ENCODE measurements around the gene NFIB.

The NFIB gene

DNA sequence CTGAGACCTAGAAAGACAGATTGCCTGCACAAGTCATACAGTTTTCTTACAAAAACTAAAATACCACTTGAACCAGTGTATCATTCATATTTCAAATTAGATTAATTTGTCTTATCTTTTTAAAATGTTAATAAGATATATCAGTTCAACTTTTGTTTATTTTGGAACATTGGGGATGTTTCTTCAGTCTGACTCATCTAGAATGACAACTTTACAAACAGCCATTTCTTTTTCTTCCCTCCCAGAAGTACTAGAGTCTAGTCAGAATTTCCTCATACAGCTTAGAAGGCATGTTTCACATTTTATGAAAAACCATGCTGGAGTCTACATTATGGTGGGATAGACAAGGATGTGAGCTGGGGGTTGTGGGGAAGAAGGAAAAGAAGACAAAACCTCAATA is 262.5 kb downstream of the NFIB start:
- no peak overlapping the region for H3K4me3 ChIP-seq (ENCODE audit: low read depth, low read length)
- TF ChIP-seq, protein P1, sequence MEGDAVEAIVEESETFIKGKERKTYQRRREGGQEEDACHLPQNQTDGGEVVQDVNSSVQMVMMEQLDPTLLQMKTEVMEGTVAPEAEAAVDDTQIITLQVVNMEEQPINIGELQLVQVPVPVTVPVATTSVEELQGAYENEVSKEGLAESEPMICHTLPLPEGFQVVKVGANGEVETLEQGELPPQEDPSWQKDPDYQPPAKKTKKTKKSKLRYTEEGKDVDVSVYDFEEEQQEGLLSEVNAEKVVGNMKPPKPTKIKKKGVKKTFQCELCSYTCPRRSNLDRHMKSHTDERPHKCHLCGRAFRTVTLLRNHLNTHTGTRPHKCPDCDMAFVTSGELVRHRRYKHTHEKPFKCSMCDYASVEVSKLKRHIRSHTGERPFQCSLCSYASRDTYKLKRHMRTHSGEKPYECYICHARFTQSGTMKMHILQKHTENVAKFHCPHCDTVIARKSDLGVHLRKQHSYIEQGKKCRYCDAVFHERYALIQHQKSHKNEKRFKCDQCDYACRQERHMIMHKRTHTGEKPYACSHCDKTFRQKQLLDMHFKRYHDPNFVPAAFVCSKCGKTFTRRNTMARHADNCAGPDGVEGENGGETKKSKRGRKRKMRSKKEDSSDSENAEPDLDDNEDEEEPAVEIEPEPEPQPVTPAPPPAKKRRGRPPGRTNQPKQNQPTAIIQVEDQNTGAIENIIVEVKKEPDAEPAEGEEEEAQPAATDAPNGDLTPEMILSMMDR (IDR thresholded peaks at IDR 0.05; ENCODE audit: insufficient read depth, low read depth, low read length, missing control alignments): no peak
- no peak for DNase-seq (ENCODE audit: low read depth)

DNA sequence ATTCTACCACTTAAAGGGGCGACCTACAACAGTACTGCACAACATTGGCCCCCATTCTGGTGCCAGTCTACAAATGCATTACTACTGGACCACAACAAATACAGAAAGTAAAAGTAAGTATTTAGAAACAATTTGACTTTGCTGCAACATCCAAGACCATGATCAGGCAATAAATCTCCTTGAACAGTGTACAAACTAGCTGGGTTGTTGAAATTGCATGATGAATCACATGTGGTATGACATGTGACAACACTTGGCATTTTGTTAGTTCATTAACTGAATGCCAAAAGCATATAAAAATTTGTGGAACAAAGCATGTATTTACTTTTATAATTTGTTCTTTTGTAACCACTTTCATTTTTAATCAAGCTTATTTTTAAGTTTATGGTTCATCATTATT is 270.5 kb downstream of the NFIB start:
- no peak overlapping the region for H3K4me3 ChIP-seq (ENCODE audit: low read depth, low read length)
- TF ChIP-seq, protein P1 (IDR thresholded peaks at IDR 0.05; ENCODE audit: insufficient read depth, low read depth, low read length, missing control alignments): no peak
- no peak for DNase-seq (ENCODE audit: low read depth)

DNA sequence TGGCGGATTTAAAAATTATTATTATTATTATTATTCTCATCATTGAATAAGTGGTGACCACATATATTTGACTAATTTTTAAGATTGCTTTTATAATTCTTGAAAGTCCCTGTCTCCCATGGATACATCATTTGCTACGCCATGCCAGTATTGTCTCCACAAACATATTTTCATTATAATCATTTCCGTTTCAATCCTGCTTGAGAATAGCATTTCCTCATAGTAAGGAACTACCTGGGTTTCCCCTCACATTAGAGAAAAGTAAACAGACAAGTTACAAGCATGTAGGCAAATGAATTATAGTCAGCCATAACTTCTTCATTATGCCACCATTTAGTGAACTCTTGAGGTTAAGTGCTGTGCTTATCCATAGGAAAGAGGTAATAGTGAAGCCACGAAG is 276.6 kb downstream of the NFIB start:
- no peak overlapping the region for H3K4me3 ChIP-seq (ENCODE audit: low read depth, low read length)
- TF ChIP-seq, protein P1 (IDR thresholded peaks at IDR 0.05; ENCODE audit: insufficient read depth, low read depth, low read length, missing control alignments): no peak
- no peak for DNase-seq (ENCODE audit: low read depth)

DNA sequence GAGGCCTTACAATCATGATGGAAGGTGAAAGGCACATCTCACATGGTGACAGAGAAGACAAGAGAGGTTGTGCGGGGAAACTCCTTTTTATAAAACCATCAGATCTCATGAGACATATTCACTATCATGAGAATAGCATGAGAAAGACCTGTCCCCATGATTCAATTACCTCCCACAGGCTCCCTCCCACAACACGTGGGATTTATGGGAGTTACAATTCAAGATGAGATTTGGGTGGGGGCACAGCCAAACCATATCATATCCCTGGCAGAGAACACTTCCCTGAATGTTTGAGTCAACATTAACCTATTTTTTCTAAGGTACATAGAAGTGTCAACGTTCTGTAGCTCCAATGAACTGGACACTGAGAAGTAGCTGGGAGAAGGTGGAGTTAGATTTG is 280.9 kb downstream of the NFIB start:
- H3K4me3 ChIP-seq (ENCODE audit: low read depth, low read length): no peak overlapping the region
- TF ChIP-seq, protein P1 (IDR thresholded peaks at IDR 0.05; ENCODE audit: insufficient read depth, low read depth, low read length, missing control alignments): no peak
- no peak for DNase-seq (ENCODE audit: low read depth)
